Activated CD4-positive, alpha-beta memory T cell treated with anti-CD3 and anti-CD28 coated beads for 36 hours (primary cell): Measurements from ENCODE around the gene FTO. TPM values are rescaled to one million over a fixed set of nuclear protein-coding genes. Genes with fewer than 3 reads are reported as not detected.
A peak's percentile ranks its signal among the peaks of the same experiment; 100 is the strongest.

ENCODE experiments used
- CTCF ChIA-PET: fragments of 350-600 bp; sonication (Branson Sonifier 250); formaldehyde crosslinking; loops from one replicate; lab custom pipeline; 2021; ENCODE audit warnings: antibody characterized with exemption, inconsistent platforms; lab: Charles Lee
- POLR2A ChIA-PET: fragments of 350-600 bp; sonication (Branson Sonifier 250); formaldehyde crosslinking; loops from one replicate; lab custom pipeline; 2021; ENCODE audit warnings: antibody characterized with exemption; lab: Charles Lee
- DNase-seq: peaks from one replicate; pipeline ENCODE4 v3.0.0-alpha.2; 2020
- H3K27ac Mint-ChIP-seq: one replicate; pipeline ENCODE4 v1.8.0; 2021; ENCODE audit warnings: mixed read lengths
- H3K27me3 Mint-ChIP-seq: one replicate; pipeline ENCODE4 v1.8.0; 2021; ENCODE audit warnings: mixed read lengths
- H3K36me3 Mint-ChIP-seq: one replicate; pipeline ENCODE4 v1.8.0; 2021; ENCODE audit warnings: mixed read lengths
- H3K4me1 Mint-ChIP-seq: one replicate; pipeline ENCODE4 v1.8.0; 2021; ENCODE audit warnings: low read depth, mixed read lengths
- H3K4me3 Mint-ChIP-seq: one replicate; pipeline ENCODE4 v1.8.0; 2021; ENCODE audit warnings: mild to moderate bottlenecking, mixed read lengths
- H3K9me3 Mint-ChIP-seq: one replicate; pipeline ENCODE4 v1.8.0; 2021; ENCODE audit warnings: mixed read lengths
- intact Hi-C: fragments of 100-400 bp; cut with micrococcal nuclease; formaldehyde crosslinking; loops from one replicate; pipeline ENCODE4 v1.15.1; 2023
- total RNA-seq, 2 experiments: library from RNA; stranded (reverse); gene quantifications; one replicate each; pipeline ENCODE4 v1.2.3, GENCODE V29; 2021

Gene FTO
- 10 to 100 TPM; 50.7 to 53.1 TPM for total RNA-seq

GRCh38 chr16:53703590-53704444 is at the start of gene FTO, which contains the start of gene RPGRIP1L:
Gene FTO, plus strand, starts transcription at chr16:53704156.
Gene RPGRIP1L, minus strand, starts transcription at chr16:53703859. Its CDS starts 3,136 bp downstream, at chr16:53700723.
- ChIA-PET CTCF (interaction anchor here (0.9 to 1.6 kb wide), 4 partner anchors 40 to 200 kb away, joined by 3 to 7 read pairs (median 4); no protein-coding TSS in a partner anchor), POLR2A (interaction anchor here (0.8 to 1.3 kb wide), 4 partner anchors 39 to 321 kb away, joined by 3 to 4 read pairs (median 3); partner anchors contain the start of gene RBL2)
- peak; percentile 99 for DNase-seq
- Mint-ChIP-seq H3K27me3 (no peaks in the 10 kb centered on the region), H3K4me1 (peaks cover 34% of the 10 kb centered on the region), H3K4me3 (peak within 1 kb of the TSS; percentile 99), H3K9me3 (no peaks in the 10 kb centered on the region), H3K36me3 (peaks cover 12% of the 10 kb centered on the region), H3K27ac (peak within 1 kb of the TSS; percentile 91)
- intact Hi-C loops, result loop anchor here (1.0 to 5.0 kb wide), 7 partner anchors 40 to 1223 kb away; partner anchors contain the start of genes AKTIP and RBL2

- ChIA-PET CTCF (no interaction called here), POLR2A (no interaction called here)
- Mint-ChIP-seq H3K4me3 (no peak overlapping the region), H3K4me1 (no peaks in the 10 kb centered on the region), H3K9me3 (no peaks in the 10 kb centered on the region), H3K27me3 (no peaks in the 10 kb centered on the region), H3K27ac (no peak overlapping the region), H3K36me3 (peaks cover 20% of the 10 kb centered on the region)
- intact Hi-C loops, result no loop called here
- DNase-seq, result no peak
These were observed 49.0 kb upstream of the FTO start for GRCh38 chr16:53654946-53655345.

- ChIA-PET POLR2A (no interaction called here), CTCF (interaction anchor here (1.3 kb wide), 1 partner anchor 112 kb away, joined by 3 read pairs; no protein-coding TSS in a partner anchor)
- intact Hi-C loops, result no loop called here
- Mint-ChIP-seq H3K4me1 (peaks cover 17% of the 10 kb centered on the region), H3K9me3 (no peaks in the 10 kb centered on the region), H3K27ac (no peak overlapping the region), H3K36me3 (peaks cover 5% of the 10 kb centered on the region), H3K27me3 (no peaks in the 10 kb centered on the region), H3K4me3 (no peak overlapping the region)
- no peak for DNase-seq
These were observed 41.9 kb upstream of the FTO start for GRCh38 chr16:53662072-53662471.

GRCh38 chr16:53664724-53665345 is 39.1 kb upstream of the FTO start:
- intact Hi-C loops, result loop anchor here (1.0 kb wide), 5 partner anchors 38 to 195 kb away; partner anchors contain the start of gene RPGRIP1L
- no peaks in the 10 kb centered on the region for H3K9me3 Mint-ChIP-seq
- H3K36me3 Mint-ChIP-seq, result no peaks in the 10 kb centered on the region
- H3K4me3 Mint-ChIP-seq, result no peak overlapping the region
- DNase-seq, result peak; percentile 53
- no peaks in the 10 kb centered on the region for H3K27me3 Mint-ChIP-seq
- ChIA-PET POLR2A (interaction anchor here (0.6 to 1.0 kb wide), 2 partner anchors 39 to 130 kb away, joined by 3 to 4 read pairs; partner anchors contain the start of genes FTO and RPGRIP1L), CTCF (interaction anchor here (1.7 kb wide), 1 partner anchor 115 kb away, joined by 5 read pairs; no protein-coding TSS in a partner anchor)
- peaks cover 17% of the 10 kb centered on the region for H3K4me1 Mint-ChIP-seq
- H3K27ac Mint-ChIP-seq, result peak overlapping the region; percentile 2

- POLR2A ChIA-PET, result no interaction called here
- CTCF ChIA-PET, result no interaction called here
- H3K27ac Mint-ChIP-seq, result no peak overlapping the region
- no peak overlapping the region for H3K4me3 Mint-ChIP-seq
- H3K36me3 Mint-ChIP-seq, result no peaks in the 10 kb centered on the region
- no peaks in the 10 kb centered on the region for H3K27me3 Mint-ChIP-seq
- no peaks in the 10 kb centered on the region for H3K9me3 Mint-ChIP-seq
- no peak for DNase-seq
- intact Hi-C loops, result no loop called here
- H3K4me1 Mint-ChIP-seq, result peaks cover 17% of the 10 kb centered on the region
These were observed 37.1 kb upstream of the FTO start for GRCh38 chr16:53666786-53667415.

GRCh38 chr16:53668869-53669268 is 35.1 kb upstream of the FTO start:
- Mint-ChIP-seq H3K4me3 (no peak overlapping the region), H3K36me3 (no peaks in the 10 kb centered on the region), H3K9me3 (no peaks in the 10 kb centered on the region), H3K27me3 (no peaks in the 10 kb centered on the region), H3K27ac (no peak overlapping the region), H3K4me1 (peaks cover 17% of the 10 kb centered on the region)
- DNase-seq, result no peak
- intact Hi-C loops, result no loop called here
- POLR2A ChIA-PET, result no interaction called here
- CTCF ChIA-PET, result no interaction called here

GRCh38 chr16:53672461-53672860 is 31.5 kb upstream of the FTO start:
- Mint-ChIP-seq H3K27me3 (no peaks in the 10 kb centered on the region), H3K4me1 (no peaks in the 10 kb centered on the region), H3K9me3 (no peaks in the 10 kb centered on the region), H3K36me3 (no peaks in the 10 kb centered on the region), H3K4me3 (no peak overlapping the region), H3K27ac (no peak overlapping the region)
- ChIA-PET POLR2A (no interaction called here), CTCF (no interaction called here)
- DNase-seq, result no peak
- intact Hi-C loops, result no loop called here

- Mint-ChIP-seq H3K4me3 (no peak overlapping the region), H3K27ac (no peak overlapping the region), H3K4me1 (no peaks in the 10 kb centered on the region), H3K9me3 (no peaks in the 10 kb centered on the region), H3K36me3 (no peaks in the 10 kb centered on the region), H3K27me3 (no peaks in the 10 kb centered on the region)
- POLR2A ChIA-PET, result no interaction called here
- no peak for DNase-seq
- intact Hi-C loops, result no loop called here
- CTCF ChIA-PET, result no interaction called here
These were observed 30.8 kb upstream of the FTO start for GRCh38 chr16:53673189-53673588.

- Mint-ChIP-seq H3K4me1 (no peaks in the 10 kb centered on the region), H3K27ac (no peak overlapping the region), H3K27me3 (no peaks in the 10 kb centered on the region), H3K4me3 (no peak overlapping the region), H3K36me3 (peaks cover 9% of the 10 kb centered on the region), H3K9me3 (no peaks in the 10 kb centered on the region)
- intact Hi-C loops, result no loop called here
- no peak for DNase-seq
- POLR2A ChIA-PET, result no interaction called here
- CTCF ChIA-PET, result no interaction called here
These were observed 25.8 kb upstream of the FTO start for GRCh38 chr16:53678155-53678554.

GRCh38 chr16:53678756-53679343 is 25.1 kb upstream of the FTO start:
- Mint-ChIP-seq H3K27me3 (no peaks in the 10 kb centered on the region), H3K4me1 (no peaks in the 10 kb centered on the region), H3K27ac (no peak overlapping the region), H3K4me3 (no peak overlapping the region), H3K36me3 (peaks cover 16% of the 10 kb centered on the region), H3K9me3 (no peaks in the 10 kb centered on the region)
- no peak for DNase-seq
- intact Hi-C loops, result no loop called here
- CTCF ChIA-PET, result no interaction called here
- POLR2A ChIA-PET, result no interaction called here

GRCh38 chr16:53680756-53681155 is 23.2 kb upstream of the FTO start:
- Mint-ChIP-seq H3K27me3 (no peaks in the 10 kb centered on the region), H3K27ac (no peak overlapping the region), H3K9me3 (peaks cover 8% of the 10 kb centered on the region), H3K36me3 (peaks cover 27% of the 10 kb centered on the region), H3K4me1 (no peaks in the 10 kb centered on the region), H3K4me3 (no peak overlapping the region)
- intact Hi-C loops, result no loop called here
- POLR2A ChIA-PET, result no interaction called here
- DNase-seq, result no peak
- CTCF ChIA-PET, result no interaction called here
